Smooth muscle cell (in vitro differentiated cells): Measurements from ENCODE around the gene MTARC2. TPM values are rescaled to one million over a fixed set of nuclear protein-coding genes. Genes with fewer than 3 reads are reported as not detected.
"Not testable (repeated sequence)": the region's sequence is repeated elsewhere in the genome, so short reads cannot be mapped to it uniquely, and the experiment has no call there.

Experiments used
- DNase-seq: peaks from one replicate; lab custom pipeline; 2025; ENCODE audit not compliant: unreplicated experiment; lab: John Stamatoyannopoulos, UW
- H2AFZ ChIP-seq: fragments of 200-600 bp; sonication (generic); 2 replicates; pipeline ENCODE4 v1.6.0; 2016; ENCODE audit warnings: antibody characterized with exemption, low read depth, mild to moderate bottlenecking
- H3F3A ChIP-seq: fragments of 200-600 bp; sonication (generic); 2 replicates; pipeline ENCODE4 v1.6.0; 2017; ENCODE audit warnings: antibody characterized with exemption, low read depth
- H3K27ac ChIP-seq: fragments of 200-600 bp; sonication (generic); 2 replicates; pipeline ENCODE4 v1.5.1; 2016; ENCODE audit warnings: low read depth, mild to moderate bottlenecking
- H3K27me3 ChIP-seq: fragments of 200-600 bp; sonication (generic); 2 replicates; pipeline ENCODE4 v1.6.1; 2016; ENCODE audit warnings: low read depth, mild to moderate bottlenecking
- H3K36me3 ChIP-seq: fragments of 200-600 bp; sonication (generic); 2 replicates; pipeline ENCODE4 v1.5.1; 2016; ENCODE audit warnings: low read depth
- H3K4me1 ChIP-seq: fragments of 200-600 bp; sonication (generic); 2 replicates; pipeline ENCODE4 v1.5.1; 2016; ENCODE audit warnings: low read depth
- H3K4me2 ChIP-seq: fragments of 200-600 bp; sonication (generic); 2 replicates; pipeline ENCODE4 v1.6.0; 2016; ENCODE audit warnings: mild to moderate bottlenecking
- H3K4me3 ChIP-seq: fragments of 200-600 bp; sonication (generic); 2 replicates; pipeline ENCODE4 v1.5.1; 2016; ENCODE audit warnings: mild to moderate bottlenecking
- H3K79me2 ChIP-seq: fragments of 200-600 bp; sonication (generic); 2 replicates; pipeline ENCODE4 v1.6.0; 2016; ENCODE audit warnings: low read depth, mild to moderate bottlenecking
- H3K9ac ChIP-seq: fragments of 200-600 bp; sonication (generic); 2 replicates; pipeline ENCODE4 v1.6.0; 2016; ENCODE audit warnings: low read depth
- H3K9me3 ChIP-seq: fragments of 200-600 bp; sonication (generic); replicated peaks from 2 replicates; pipeline ENCODE4 v1.5.1; 2016; ENCODE audit warnings: low read depth
- H4K20me1 ChIP-seq: fragments of 200-600 bp; sonication (generic); 2 replicates; pipeline ENCODE4 v1.6.0; 2016; ENCODE audit warnings: low read depth
- WGBS: methylation state at CpG from one replicate; pipeline ENCODE4 v1.1.7; 2016; ENCODE audit warnings: low lambda C conversion rate; 5-methylcytosine and 5-hydroxymethylcytosine counted together
- polyA plus RNA-seq: library from polyadenylated mRNA; unstranded; fragments of >200 nt; fragmentation: Nextera tagmentation; extraction: Ambion mirVana; gene quantifications from 2 replicates; pipeline ENCODE4 v1.2.1, GENCODE V29; 2016
- total RNA-seq: library from RNA; depleted of rRNA; stranded (reverse); fragments of >200 nt; gene quantifications from 2 replicates; pipeline ENCODE4 v1.2.3, GENCODE V29; 2014
- TF ChIP-seq, protein P1 (sequence below): fragments of 200-600 bp; sonication (generic); IDR thresholded peaks from 2 replicates; pipeline ENCODE4 v1.5.1; 2017; ENCODE audit warnings: borderline replicate concordance, mild to moderate bottlenecking, antibody characterized with exemption; ENCODE audit not compliant: insufficient read depth, poor library complexity, severe bottlenecking

Gene MTARC2
- total and polyA plus RNA-seq, 2 experiments from 2014 or later = 6.1 to 7.6 TPM

DNA sequence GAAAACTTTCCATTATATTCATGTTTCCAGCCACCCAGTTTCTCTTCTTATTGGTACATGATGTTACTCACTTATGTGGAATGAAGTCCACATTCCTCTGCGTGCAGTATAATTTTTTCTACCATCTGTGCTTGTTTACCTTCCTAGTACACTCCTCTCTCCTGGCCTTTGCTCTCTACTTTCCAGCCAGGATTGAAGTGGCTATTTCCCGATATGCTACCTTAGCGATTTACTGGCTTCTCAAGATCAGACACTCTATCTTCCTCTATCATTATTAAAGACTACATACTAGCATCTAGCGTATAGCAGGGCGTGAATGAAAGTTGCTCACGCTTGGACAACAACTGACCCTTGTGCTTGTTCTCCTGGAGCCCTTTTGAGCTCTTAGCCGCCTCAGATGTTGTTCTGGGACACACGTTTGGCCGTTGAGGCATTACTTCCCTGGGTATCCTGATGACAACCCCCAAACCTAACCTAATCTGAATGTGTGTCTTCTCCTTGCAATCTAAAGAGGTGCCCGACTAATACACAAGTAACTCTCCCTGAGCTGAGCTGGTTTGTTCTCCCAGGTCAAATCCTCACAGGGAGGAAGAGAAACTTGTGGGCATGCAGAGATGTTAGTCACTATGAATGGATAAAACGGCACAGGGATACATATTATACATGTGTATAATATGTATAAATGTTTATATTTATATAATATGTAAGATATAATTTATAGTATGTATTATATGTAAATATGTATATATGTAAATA is 13.4 kb upstream of the MTARC2 start:
- H3K27me3 ChIP-seq = peaks cover 5% of the 10 kb centered on the region

DNA sequence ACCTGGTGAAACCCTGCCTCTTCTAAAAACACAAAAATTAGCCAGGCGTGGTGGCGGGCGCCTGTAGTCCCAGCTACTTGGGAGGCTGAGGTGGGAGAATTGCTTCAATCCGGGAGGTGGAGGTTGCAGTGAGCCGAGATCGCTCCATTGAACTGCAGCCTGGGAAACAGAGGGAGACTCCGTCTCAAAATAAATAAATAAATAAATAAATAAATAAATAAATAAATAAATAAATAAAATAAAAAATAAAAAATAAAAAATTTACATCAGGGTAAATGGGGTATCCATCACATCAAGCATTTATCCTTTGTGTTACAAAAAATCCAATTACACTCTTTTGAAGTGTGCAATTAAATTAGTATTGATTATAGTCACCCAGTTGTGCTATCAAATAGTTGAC is 11.8 kb upstream of the MTARC2 start:
- not testable (repeated sequence) for DNase-seq, H3K27me3 ChIP-seq, H2AFZ ChIP-seq, H3K27ac ChIP-seq, H3K9me3 ChIP-seq, H3K4me3 ChIP-seq, H3K4me1 ChIP-seq, H4K20me1 ChIP-seq, H3K79me2 ChIP-seq, H3K9ac ChIP-seq, H3K4me2 ChIP-seq, H3K36me3 ChIP-seq, H3F3A ChIP-seq
- WGBS = 95% methylated on average over 7 of the region's 7 CpGs

More for the DNA sequence above, 13.4 kb upstream of the MTARC2 start:
- H4K20me1 ChIP-seq = no peaks in the 10 kb centered on the region
- H3K4me3 ChIP-seq = no peak overlapping the region
- H2AFZ ChIP-seq = no peak overlapping the region
- no peak overlapping the region for H3K4me2 ChIP-seq
- TF ChIP-seq, protein P1, sequence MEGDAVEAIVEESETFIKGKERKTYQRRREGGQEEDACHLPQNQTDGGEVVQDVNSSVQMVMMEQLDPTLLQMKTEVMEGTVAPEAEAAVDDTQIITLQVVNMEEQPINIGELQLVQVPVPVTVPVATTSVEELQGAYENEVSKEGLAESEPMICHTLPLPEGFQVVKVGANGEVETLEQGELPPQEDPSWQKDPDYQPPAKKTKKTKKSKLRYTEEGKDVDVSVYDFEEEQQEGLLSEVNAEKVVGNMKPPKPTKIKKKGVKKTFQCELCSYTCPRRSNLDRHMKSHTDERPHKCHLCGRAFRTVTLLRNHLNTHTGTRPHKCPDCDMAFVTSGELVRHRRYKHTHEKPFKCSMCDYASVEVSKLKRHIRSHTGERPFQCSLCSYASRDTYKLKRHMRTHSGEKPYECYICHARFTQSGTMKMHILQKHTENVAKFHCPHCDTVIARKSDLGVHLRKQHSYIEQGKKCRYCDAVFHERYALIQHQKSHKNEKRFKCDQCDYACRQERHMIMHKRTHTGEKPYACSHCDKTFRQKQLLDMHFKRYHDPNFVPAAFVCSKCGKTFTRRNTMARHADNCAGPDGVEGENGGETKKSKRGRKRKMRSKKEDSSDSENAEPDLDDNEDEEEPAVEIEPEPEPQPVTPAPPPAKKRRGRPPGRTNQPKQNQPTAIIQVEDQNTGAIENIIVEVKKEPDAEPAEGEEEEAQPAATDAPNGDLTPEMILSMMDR = no peak
- no peaks in the 10 kb centered on the region for H3K36me3 ChIP-seq
- WGBS = 87% methylated on average over 11 of the region's 11 CpGs
- no peaks in the 10 kb centered on the region for H3K4me1 ChIP-seq
- no peak overlapping the region for H3K9ac ChIP-seq
- H3F3A ChIP-seq = no peaks in the 10 kb centered on the region
- H3K27ac ChIP-seq = no peak overlapping the region
- no peaks in the 10 kb centered on the region for H3K79me2 ChIP-seq
- no peak for DNase-seq
- H3K9me3 ChIP-seq = no peaks in the 10 kb centered on the region

DNA sequence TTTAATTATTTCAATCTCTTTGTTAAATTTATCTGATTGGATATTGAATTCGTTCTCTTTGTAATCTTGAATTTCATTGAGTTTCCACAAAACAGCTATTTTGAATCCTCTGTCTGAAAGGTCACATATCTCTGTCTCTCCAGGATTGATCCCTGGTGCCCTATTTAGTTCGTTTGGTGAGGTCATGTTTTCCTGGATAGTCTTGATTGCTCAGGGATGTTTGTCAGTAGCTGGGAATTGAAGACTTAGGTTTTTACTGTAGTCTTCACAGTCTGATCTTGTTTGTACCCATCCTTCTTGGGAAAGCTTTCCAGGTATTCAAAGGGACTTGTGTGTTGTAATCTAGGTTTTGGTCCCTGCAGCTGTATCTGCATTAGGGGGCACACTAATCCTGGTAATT is 6.8 kb upstream of the MTARC2 start:
- Histone ChIP-seq H3K36me3 (no peaks in the 10 kb centered on the region), H3F3A (no peaks in the 10 kb centered on the region), H3K4me3 (no peak overlapping the region), H3K9ac (no peak overlapping the region), H3K4me1 (no peaks in the 10 kb centered on the region), H3K27ac (no peak overlapping the region), H2AFZ (no peak overlapping the region), H3K79me2 (no peaks in the 10 kb centered on the region), H3K27me3 (peaks cover 5% of the 10 kb centered on the region), H3K4me2 (no peak overlapping the region), H3K9me3 (no peaks in the 10 kb centered on the region), H4K20me1 (no peaks in the 10 kb centered on the region)
- no peak for DNase-seq
- TF ChIP-seq, protein P1 = no peak
- 67% methylated on average over 2 of the region's 2 CpGs for WGBS

DNA sequence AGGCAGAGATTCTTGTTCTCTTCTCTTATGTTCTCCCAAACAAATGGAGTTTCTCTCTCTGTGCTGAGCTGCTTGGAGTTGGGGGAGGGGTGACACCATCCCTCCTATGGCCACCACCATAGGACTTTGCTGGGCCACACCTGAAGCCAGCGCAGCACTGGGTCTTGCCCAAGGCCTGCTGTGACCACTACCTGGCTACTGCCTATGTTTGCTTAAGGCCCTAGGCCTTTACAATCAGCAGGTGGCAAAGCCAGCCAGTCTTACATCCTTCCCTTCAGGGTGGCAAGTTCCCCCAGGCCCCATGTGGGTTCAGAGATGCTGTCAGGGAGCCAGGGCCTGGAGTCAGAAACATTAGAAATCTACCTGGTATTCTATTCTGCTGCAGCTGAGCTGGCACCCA is 6.3 kb upstream of the MTARC2 start:
- no peaks in the 10 kb centered on the region for H3K79me2 ChIP-seq
- DNase-seq = no peak
- no peaks in the 10 kb centered on the region for H4K20me1 ChIP-seq
- H3K4me2 ChIP-seq = no peak overlapping the region
- TF ChIP-seq, protein P1 = no peak
- no peaks in the 10 kb centered on the region for H3F3A ChIP-seq
- peaks cover 5% of the 10 kb centered on the region for H3K27me3 ChIP-seq
- H3K9me3 ChIP-seq = no peaks in the 10 kb centered on the region
- no peak overlapping the region for H3K9ac ChIP-seq
- H3K36me3 ChIP-seq = no peaks in the 10 kb centered on the region
- H3K27ac ChIP-seq = no peak overlapping the region
- no peak overlapping the region for H3K4me3 ChIP-seq
- no peaks in the 10 kb centered on the region for H3K4me1 ChIP-seq
- 92% methylated on average over 1 of the region's 1 CpG for WGBS
- H2AFZ ChIP-seq = no peak overlapping the region
